ENCODE results near the gene DLG2.
A peak's percentile ranks its signal among the peaks of the same experiment; 100 is the strongest.

Gene DLG2

DNA sequence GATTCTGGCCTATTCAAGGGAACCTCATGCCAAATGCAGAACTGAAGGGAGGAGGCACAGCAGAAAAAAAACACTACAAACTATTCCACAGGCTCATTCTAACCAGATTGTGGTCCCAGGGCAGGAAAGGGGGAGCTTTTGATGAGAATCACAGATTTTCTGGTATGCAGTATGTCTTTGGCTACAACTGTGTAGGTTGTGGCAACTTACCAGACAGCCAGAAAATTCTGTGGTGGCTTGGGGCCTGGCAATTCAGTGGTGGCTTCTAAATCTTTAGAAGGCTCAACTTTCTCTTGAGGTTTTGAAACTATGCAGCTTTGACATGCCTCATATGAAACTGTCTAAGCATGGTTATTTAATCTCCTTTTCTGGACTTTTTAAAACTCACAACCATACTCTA lies 1490.2 kb downstream of the DLG2 start:
- Histone ChIP-seq H3K9me3 (ENCODE audit: low read length) (no peaks in the 10 kb centered on the region), H3K36me3 (ENCODE audit: insufficient read depth, low read length) (no peaks in the 10 kb centered on the region), H3K4me1 (ENCODE audit: insufficient read depth, low read length) (no peaks in the 10 kb centered on the region), H3K27me3 (ENCODE audit: insufficient read depth, low read length) (no peaks in the 10 kb centered on the region), H2AFZ (ENCODE audit: low read depth, low read length) (no peak overlapping the region), H3K4me3 (ENCODE audit: low read length) (no peak overlapping the region)

DNA sequence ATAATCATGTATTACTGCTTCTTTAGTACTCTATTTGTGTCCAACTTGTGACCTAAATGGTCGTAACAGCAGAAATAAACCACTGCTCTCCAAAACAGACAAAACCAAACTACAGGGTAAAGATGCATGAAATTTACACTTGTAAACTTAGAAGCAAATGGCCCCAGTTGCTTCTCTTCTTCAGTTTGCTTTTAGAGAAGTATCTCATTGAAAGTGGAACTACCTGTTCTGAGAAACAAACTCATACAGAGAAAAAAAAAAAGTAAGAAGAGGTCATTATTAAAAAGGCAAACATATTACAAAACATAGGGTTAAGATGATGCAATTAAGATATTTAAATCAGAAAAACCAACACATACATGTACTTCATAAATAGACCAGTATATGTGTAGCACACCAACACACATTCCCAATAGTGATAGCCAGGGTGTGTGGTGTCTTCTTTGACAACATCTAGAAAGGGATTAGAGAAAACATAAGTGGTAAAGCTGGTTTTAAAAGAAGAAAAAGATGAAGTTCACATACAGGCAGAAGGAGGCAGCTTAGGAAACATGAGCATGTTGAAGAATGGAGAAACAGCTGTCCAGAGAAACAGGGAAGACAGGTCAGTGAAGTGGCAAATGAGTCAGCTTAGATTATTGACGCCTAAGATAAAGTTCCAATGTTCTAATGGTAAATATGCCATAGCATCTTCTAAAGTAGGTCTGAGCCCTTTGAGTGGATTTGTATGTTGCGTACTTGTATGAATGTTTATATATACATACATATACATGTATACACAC lies 1496.3 kb downstream of the DLG2 start:
- no peak overlapping the region for H3K4me3 ChIP-seq (ENCODE audit: low read length)
- no peaks in the 10 kb centered on the region for H3K27me3 ChIP-seq (ENCODE audit: insufficient read depth, low read length)
- no peaks in the 10 kb centered on the region for H3K9me3 ChIP-seq (ENCODE audit: low read length)
- no peak overlapping the region for H2AFZ ChIP-seq (ENCODE audit: low read depth, low read length)
- no peaks in the 10 kb centered on the region for H3K4me1 ChIP-seq (ENCODE audit: insufficient read depth, low read length)
- H3K36me3 ChIP-seq (ENCODE audit: insufficient read depth, low read length) = no peaks in the 10 kb centered on the region

DNA sequence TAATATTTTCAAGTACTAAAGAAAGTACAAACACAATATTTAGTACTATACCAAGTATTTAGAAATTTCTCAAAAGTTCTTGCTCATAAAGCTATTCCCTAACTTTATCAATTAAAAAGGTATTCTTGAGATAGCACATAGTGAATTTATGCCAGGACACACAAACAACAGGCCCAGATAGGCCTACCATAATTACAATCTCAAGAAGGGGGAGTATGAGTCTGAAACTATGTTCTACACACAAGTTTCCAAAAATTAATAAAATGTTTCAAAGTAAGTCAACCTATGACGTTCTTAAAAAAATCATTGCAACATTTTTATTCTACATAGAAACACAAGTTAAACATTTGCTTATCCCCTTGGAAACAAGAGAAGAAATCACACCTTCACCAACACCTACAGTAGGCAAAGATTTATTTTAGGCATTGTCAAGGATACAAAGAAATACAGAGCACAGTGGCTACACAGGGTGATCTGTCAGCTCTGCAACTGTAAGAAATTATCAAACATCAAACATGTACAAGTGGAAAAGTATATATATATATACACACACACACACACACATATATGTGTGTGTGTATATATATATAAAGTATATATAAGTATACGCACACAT lies 1497.1 kb downstream of the DLG2 start:
- Histone ChIP-seq H3K9me3 (ENCODE audit: low read length) (no peaks in the 10 kb centered on the region), H3K4me3 (ENCODE audit: low read length) (no peak overlapping the region), H3K4me1 (ENCODE audit: insufficient read depth, low read length) (no peaks in the 10 kb centered on the region), H2AFZ (ENCODE audit: low read depth, low read length) (no peak overlapping the region), H3K27me3 (ENCODE audit: insufficient read depth, low read length) (no peaks in the 10 kb centered on the region), H3K36me3 (ENCODE audit: insufficient read depth, low read length) (no peaks in the 10 kb centered on the region)

DNA sequence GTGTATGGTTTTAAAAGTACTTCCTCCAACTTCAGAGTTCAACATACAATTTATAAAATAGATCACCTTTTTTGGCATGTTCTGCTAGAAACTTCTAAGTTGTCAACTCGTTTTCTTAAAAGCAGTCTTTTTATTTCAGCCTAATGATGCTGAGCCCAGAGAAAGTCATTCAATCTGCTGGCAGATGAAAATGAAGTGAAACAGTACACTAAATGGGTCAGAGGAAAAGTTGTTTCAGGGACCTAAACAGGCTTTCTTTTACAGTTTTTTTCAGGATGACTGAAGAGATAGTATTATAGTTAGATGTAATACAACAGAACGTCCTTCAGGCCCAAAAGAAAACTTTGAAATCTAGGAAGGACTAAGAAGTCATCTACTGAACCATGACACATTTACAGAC lies 1498.3 kb downstream of the DLG2 start:
- Histone ChIP-seq H3K36me3 (ENCODE audit: insufficient read depth, low read length) (no peaks in the 10 kb centered on the region), H3K4me3 (ENCODE audit: low read length) (no peak overlapping the region), H3K4me1 (ENCODE audit: insufficient read depth, low read length) (no peaks in the 10 kb centered on the region), H3K9me3 (ENCODE audit: low read length) (no peaks in the 10 kb centered on the region), H3K27me3 (ENCODE audit: insufficient read depth, low read length) (no peaks in the 10 kb centered on the region), H2AFZ (ENCODE audit: low read depth, low read length) (no peak overlapping the region)

DNA sequence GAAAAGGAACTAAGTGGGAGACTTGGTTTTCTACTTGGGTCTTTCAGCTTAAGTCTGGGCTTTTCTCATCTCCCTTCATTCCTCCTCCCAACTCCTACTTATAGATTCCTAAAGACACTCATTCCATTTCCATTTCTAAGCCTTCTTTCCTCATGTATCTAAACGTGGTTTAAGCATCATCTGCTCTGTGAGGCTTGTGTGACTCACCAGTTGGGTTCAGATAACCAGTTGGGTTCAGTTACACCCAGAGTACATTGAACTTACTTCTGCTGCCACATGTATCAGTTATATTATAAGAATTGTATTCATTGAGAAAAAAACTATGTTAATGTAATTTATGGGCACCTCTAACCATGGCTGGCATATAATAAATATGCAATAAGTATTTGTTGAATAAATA lies 1509.8 kb downstream of the DLG2 start:
- Histone ChIP-seq H2AFZ (ENCODE audit: low read depth, low read length) (no peak overlapping the region), H3K27me3 (ENCODE audit: insufficient read depth, low read length) (no peaks in the 10 kb centered on the region), H3K9me3 (ENCODE audit: low read length) (no peaks in the 10 kb centered on the region), H3K4me1 (ENCODE audit: insufficient read depth, low read length) (no peaks in the 10 kb centered on the region), H3K4me3 (ENCODE audit: low read length) (no peak overlapping the region), H3K36me3 (ENCODE audit: insufficient read depth, low read length) (no peaks in the 10 kb centered on the region)

DNA sequence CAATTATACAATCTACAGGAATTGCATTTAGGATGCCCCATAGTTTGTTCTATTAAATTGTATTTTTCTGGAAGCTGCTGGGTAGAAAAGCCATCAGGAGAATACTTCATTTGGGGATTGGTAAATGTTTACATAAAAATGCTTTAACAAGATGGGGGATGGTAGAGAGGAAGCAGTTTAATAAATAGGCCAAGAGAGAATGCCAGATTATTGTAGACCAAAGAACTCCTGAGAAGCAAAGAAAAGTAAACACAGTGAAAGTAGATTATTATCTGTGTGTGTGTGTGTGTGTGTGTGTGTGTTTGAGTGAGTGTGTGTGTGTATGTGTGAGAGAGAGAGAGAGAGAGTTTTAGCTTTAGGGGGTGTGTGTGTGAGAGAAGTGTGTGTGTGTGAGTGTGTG lies 1520.6 kb downstream of the DLG2 start:
- Histone ChIP-seq H3K9me3 (ENCODE audit: low read length) (no peaks in the 10 kb centered on the region), H3K36me3 (ENCODE audit: insufficient read depth, low read length) (no peaks in the 10 kb centered on the region), H3K4me1 (ENCODE audit: insufficient read depth, low read length) (peaks cover 18% of the 10 kb centered on the region), H3K27me3 (ENCODE audit: insufficient read depth, low read length) (no peaks in the 10 kb centered on the region), H3K4me3 (ENCODE audit: low read length) (no peak overlapping the region), H2AFZ (ENCODE audit: low read depth, low read length) (no peak overlapping the region)

DNA sequence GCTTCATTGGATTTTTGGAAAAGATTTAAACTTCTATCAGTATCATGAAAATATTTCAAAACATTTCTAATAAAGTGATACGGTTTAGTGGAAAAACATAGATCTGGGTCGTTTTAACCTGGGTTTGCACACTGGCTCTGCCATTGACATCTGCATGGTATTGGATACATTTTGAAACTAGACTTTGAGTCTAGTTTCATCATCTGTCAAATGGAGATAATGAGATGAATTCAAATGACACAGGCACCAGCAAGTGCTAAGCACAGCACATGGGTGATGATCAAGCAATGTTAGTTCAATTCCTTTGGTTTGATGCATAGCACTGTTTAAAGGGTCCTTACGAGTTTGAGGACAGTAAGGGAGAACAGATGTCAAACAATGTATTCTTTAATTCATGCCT lies 1522.0 kb downstream of the DLG2 start:
- H3K27me3 ChIP-seq (ENCODE audit: insufficient read depth, low read length) = no peaks in the 10 kb centered on the region
- no peaks in the 10 kb centered on the region for H3K9me3 ChIP-seq (ENCODE audit: low read length)
- H2AFZ ChIP-seq (ENCODE audit: low read depth, low read length) = no peak overlapping the region
- peaks cover 18% of the 10 kb centered on the region for H3K4me1 ChIP-seq (ENCODE audit: insufficient read depth, low read length)
- no peak overlapping the region for H3K4me3 ChIP-seq (ENCODE audit: low read length)
- no peaks in the 10 kb centered on the region for H3K36me3 ChIP-seq (ENCODE audit: insufficient read depth, low read length)

DNA sequence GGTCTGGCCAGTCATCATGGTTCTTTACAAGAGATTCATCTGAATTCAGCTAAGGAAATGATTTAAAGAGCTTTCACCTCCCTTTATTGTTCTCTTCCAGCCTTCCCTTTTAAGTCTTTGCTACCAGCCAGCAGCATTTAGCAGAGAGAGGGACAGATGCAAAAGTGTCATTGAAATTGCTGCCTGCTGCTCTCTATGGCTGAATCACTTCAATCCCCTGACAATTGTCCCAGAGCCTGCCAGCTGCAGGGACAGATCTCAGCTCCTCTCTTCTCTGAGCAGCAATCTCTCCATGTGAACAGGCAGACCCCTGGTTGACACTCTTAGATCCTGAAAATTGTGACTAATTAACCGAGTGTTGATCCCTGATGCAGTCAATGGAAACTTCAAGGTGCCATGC lies 1524.0 kb downstream of the DLG2 start:
- no peak overlapping the region for H3K4me3 ChIP-seq (ENCODE audit: low read length)

DNA sequence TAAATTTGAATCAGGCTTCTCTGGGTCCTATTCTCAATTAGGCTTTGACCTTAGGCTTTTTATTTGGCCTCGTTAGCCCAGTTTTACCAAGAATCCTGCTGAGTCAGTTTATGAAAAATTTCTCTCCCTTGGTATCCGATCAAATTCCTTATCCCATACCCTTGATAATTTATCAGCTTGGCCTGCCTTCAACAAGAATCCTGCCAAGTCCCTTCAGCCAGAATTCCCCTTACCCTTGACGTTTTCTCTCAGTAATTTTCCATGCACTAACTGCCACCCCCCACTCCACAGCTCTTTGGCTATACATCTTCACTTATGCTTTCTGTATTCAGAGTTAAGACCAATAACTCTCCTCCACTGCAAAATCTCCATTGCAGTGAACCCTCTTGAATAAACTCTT lies 1530.0 kb downstream of the DLG2 start:
- no peaks in the 10 kb centered on the region for H3K27me3 ChIP-seq (ENCODE audit: insufficient read depth, low read length)
- peaks cover 7% of the 10 kb centered on the region for H3K4me1 ChIP-seq (ENCODE audit: insufficient read depth, low read length)
- no peaks in the 10 kb centered on the region for H3K36me3 ChIP-seq (ENCODE audit: insufficient read depth, low read length)
- H3K9me3 ChIP-seq (ENCODE audit: low read length) = no peaks in the 10 kb centered on the region
- no peak overlapping the region for H3K4me3 ChIP-seq (ENCODE audit: low read length)
- no peak overlapping the region for H2AFZ ChIP-seq (ENCODE audit: low read depth, low read length)

More for the DNA sequence above, 1524.0 kb downstream of the DLG2 start:
- Histone ChIP-seq H3K27me3 (ENCODE audit: insufficient read depth, low read length) (no peaks in the 10 kb centered on the region), H2AFZ (ENCODE audit: low read depth, low read length) (peak overlapping the region; percentile 40), H3K36me3 (ENCODE audit: insufficient read depth, low read length) (no peaks in the 10 kb centered on the region), H3K4me1 (ENCODE audit: insufficient read depth, low read length) (peaks cover 20% of the 10 kb centered on the region), H3K9me3 (ENCODE audit: low read length) (no peaks in the 10 kb centered on the region)

DNA sequence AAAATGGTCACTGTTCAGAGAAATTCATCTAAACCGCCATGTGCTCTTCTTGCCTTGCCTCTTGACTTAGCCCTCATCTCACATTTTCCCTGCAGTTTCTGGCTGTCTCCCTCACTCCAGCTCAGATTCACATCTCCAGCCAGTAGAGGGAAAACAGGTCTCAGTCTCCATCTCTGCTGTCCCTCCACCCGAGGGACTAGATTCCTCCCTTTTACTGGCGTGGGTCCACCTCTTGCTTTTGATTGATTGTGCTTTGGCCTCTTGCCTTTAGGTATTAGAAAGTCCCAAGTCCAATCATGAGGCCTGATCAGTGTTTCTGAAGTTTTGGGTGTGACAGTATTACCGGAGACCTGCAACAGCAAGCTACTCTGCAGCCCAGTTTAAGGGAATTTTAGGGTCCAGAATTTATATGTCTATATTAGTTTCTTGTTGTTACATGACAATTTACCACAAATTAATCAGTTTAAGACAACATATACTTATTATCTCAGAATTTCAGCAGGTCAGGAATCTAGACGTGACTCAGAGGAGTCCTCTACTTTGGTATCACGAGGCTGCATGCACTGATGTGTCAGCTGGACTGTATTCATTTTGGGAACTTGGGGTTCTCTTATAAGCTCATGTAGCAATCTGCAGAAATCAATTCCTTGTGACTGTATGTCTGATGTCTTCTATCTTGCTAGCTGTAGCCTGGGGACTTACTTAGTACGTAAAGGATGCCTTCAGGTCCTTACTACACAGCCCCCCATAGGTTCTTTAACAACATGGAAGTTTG lies 1535.7 kb downstream of the DLG2 start:
- H3K4me1 ChIP-seq (ENCODE audit: insufficient read depth, low read length) = no peaks in the 10 kb centered on the region
- no peaks in the 10 kb centered on the region for H3K36me3 ChIP-seq (ENCODE audit: insufficient read depth, low read length)
- H3K9me3 ChIP-seq (ENCODE audit: low read length) = no peaks in the 10 kb centered on the region
- no peaks in the 10 kb centered on the region for H3K27me3 ChIP-seq (ENCODE audit: insufficient read depth, low read length)
- no peak overlapping the region for H2AFZ ChIP-seq (ENCODE audit: low read depth, low read length)
- no peak overlapping the region for H3K4me3 ChIP-seq (ENCODE audit: low read length)

DNA sequence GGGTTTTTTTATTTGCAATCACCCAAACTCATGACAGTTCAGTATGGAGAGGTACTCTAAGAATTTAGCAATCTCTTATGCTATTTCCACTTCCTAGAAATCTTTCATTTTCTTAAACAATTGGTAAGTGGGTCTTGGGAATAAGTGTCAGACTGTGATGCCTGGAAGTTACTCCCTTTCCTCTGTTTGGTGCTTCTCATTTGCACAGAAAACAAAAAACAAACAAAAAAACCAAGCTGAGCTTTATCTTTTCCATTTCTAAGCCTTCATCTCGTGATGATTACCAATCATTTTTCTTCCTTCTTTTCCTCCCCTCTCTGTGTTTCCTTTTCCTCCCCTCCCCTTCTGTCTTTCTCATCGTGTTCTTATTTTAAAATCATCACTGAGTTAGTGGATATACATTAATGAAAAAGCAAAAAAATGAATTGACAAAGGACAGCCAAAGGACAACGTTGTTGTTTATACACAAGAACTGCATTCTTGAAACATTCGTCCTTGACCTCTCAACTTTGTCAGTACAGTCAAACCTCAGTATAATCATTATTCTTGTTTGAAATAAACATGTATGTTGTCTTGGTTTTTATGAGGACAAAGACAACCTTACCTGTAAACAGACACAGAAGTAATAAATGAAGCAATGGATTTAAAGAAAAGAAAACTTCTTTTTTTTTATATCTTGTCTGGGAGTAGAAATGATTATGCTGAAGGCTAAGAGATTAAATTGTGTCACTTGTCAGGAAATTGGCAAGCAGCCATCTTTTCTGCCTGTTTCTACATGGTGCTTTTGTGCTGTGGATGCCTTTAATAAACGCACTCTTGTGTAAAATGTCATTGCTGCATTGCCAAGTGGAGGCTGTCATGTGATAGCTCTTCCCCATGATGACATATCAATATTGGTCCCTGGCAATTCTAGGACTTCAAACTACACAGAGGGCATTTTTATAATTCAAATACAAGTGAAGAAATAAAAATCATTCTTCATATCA lies 1537.8 kb downstream of the DLG2 start:
- no peaks in the 10 kb centered on the region for H3K9me3 ChIP-seq (ENCODE audit: low read length)
- H3K36me3 ChIP-seq (ENCODE audit: insufficient read depth, low read length) = no peaks in the 10 kb centered on the region
- H3K4me1 ChIP-seq (ENCODE audit: insufficient read depth, low read length) = no peaks in the 10 kb centered on the region

DNA sequence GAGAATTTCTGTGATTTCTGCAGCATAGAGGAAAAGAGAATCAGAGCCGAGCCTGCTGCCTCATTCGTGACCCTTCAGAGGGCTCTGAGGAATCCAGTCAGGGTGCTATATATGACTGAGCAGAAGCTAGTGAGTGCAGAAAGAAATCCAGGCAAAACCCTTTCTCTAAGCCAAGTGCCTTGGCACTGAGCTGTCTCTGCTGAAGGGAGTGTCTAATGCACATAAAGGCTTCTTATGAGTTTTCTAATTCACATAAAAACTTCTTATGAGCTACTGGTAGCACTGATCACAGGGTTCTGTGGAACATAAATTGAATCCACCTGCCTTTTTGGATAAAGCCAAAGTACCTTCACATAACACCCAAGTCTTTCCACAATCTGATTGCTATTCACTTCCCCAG lies 1555.3 kb downstream of the DLG2 start:
- H3K4me3 ChIP-seq (ENCODE audit: low read length) = no peak overlapping the region
- no peaks in the 10 kb centered on the region for H3K9me3 ChIP-seq (ENCODE audit: low read length)
- no peaks in the 10 kb centered on the region for H3K36me3 ChIP-seq (ENCODE audit: insufficient read depth, low read length)
- no peak overlapping the region for H2AFZ ChIP-seq (ENCODE audit: low read depth, low read length)
- H3K4me1 ChIP-seq (ENCODE audit: insufficient read depth, low read length) = no peaks in the 10 kb centered on the region
- H3K27me3 ChIP-seq (ENCODE audit: insufficient read depth, low read length) = no peaks in the 10 kb centered on the region

More for the DNA sequence above, 1537.8 kb downstream of the DLG2 start:
- Histone ChIP-seq H2AFZ (ENCODE audit: low read depth, low read length) (peak overlapping the region; percentile 43), H3K27me3 (ENCODE audit: insufficient read depth, low read length) (no peaks in the 10 kb centered on the region), H3K4me3 (ENCODE audit: low read length) (no peak overlapping the region)

All from neuron (in vitro differentiated cells).